HCT116 (cell line): ENCODE measurements around the gene ACSS2. TPM values are rescaled to one million over a fixed set of nuclear protein-coding genes. Genes with fewer than 3 reads are reported as not detected.

ENCODE experiments used
- ATAC-seq: fragments of 200-7000 bp; cut with Tn5 transposase; 2 replicates; pipeline ENCODE4 v1.9.1; 2020; ENCODE audit warnings: mild to moderate bottlenecking, moderate library complexity
- BruUV-seq: library from RNA; stranded (reverse); fragments of 400-500 nt; replicated peaks from 2 replicates; lab custom pipeline; 2021; lab: Mats Ljungman, UMichigan
- CTCF ChIA-PET: fragments of 300-600 bp; sonication (Branson Sonifier 250); formaldehyde crosslinking; loops from one replicate; lab custom pipeline; 2021; ENCODE audit warnings: antibody characterized with exemption; lab: Charles Lee
- POLR2A ChIA-PET: fragments of 300-600, 350-600 bp; sonication (Branson Sonifier 250); formaldehyde crosslinking; loops from one replicate; lab custom pipeline; 2021; ENCODE audit warnings: antibody characterized with exemption; lab: Charles Lee
- RAD21 ChIA-PET, 2 experiments: fragments of 300-600 bp; sonication (Branson Sonifier 250); formaldehyde crosslinking; loops; one replicate each; lab custom pipeline; 2023; ENCODE audit warnings: low total read pairs in 2 of 2; ENCODE audit not compliant: uncharacterized antibody in 2 of 2, unreplicated experiment in 2 of 2, low non-redundant PET in 1 of 2; lab: Charles Lee
- DNase-seq: peaks from one replicate; pipeline ENCODE4 v3.0.0-alpha.2; 2010; ENCODE audit warnings: low read depth, low spot score
- H2AFZ ChIP-seq: fragments of 200-600 bp; shearing (Covaris generic), sonication (generic); 2 replicates; pipeline ENCODE4 v1.6.1; 2017; ENCODE audit warnings: low read depth, mixed run types, mixed read lengths, antibody characterized with exemption, low read length; ENCODE audit not compliant: poor library complexity, severe bottlenecking
- H3K27ac ChIP-seq: 2 replicates; pipeline ENCODE4 v1.5.1; 2012; ENCODE audit warnings: low read depth, low read length
- H3K27me3 ChIP-seq: fragments of 200-600 bp; sonication (generic); 2 replicates; pipeline ENCODE4 v1.6.1; 2016; ENCODE audit warnings: mixed run types, low read length, mixed read lengths; ENCODE audit not compliant: insufficient read depth
- H3K36me3 ChIP-seq, 2 experiments: fragments of 200-500 bp in 1 of 2; fragments of 200-600 bp in 1 of 2; sonication (Bioruptor generic) in 1 of 2; sonication (generic) in 1 of 2; 2 replicates each; pipeline versions ENCODE4 v1.5.1 to v1.6.1; 2014 to 2016; ENCODE audit warnings: low read length in 2 of 2, inconsistent platforms in 1 of 2, mixed read lengths in 1 of 2, mixed run types in 1 of 2; ENCODE audit not compliant: insufficient read depth in 2 of 2, control insufficient read depth in 1 of 2
- H3K4me1 ChIP-seq, 2 experiments: fragments of 200-600 bp in 1 of 2; sonication (generic) in 1 of 2; 2 replicates each; pipeline versions ENCODE4 v1.5.1 to v1.6.1; 2012 to 2017; ENCODE audit warnings: low read length in 2 of 2, inconsistent platforms in 1 of 2, mild to moderate bottlenecking in 1 of 2, mixed read lengths in 1 of 2, mixed run types in 1 of 2, moderate library complexity in 1 of 2; ENCODE audit not compliant: insufficient read depth in 2 of 2, control insufficient read depth in 1 of 2
- H3K4me2 ChIP-seq: fragments of 200-600 bp; sonication (generic); 2 replicates; pipeline ENCODE4 v1.6.1; 2017; ENCODE audit warnings: mixed run types, low read length, mixed read lengths
- H3K4me3 ChIP-seq, 2 experiments: fragments of 200-600 bp in 1 of 2; sonication (generic) in 1 of 2; replicated peaks in 1 of 2; 2 replicates each; pipeline ENCODE4 v1.5.1; 2011 to 2016; ENCODE audit warnings: low read length in 2 of 2, control low read depth in 1 of 2, low read depth in 1 of 2, mild to moderate bottlenecking in 1 of 2, mixed read lengths in 1 of 2, mixed run types in 1 of 2
- H3K79me2 ChIP-seq: fragments of 200-600 bp; sonication (generic); 2 replicates; pipeline ENCODE4 v1.6.1; 2017; ENCODE audit warnings: mild to moderate bottlenecking, mixed run types, low read length, moderate library complexity, mixed read lengths; ENCODE audit not compliant: insufficient read depth
- H3K9ac ChIP-seq: fragments of 200-600 bp; sonication (generic); 2 replicates; pipeline ENCODE4 v1.6.1; 2016; ENCODE audit warnings: low read length, mixed read lengths
- H3K9me2 ChIP-seq: fragments of 200-600 bp; sonication (generic), shearing (Covaris generic); 2 replicates; pipeline ENCODE4 v1.6.1; 2017; ENCODE audit warnings: mixed run types, mild to moderate bottlenecking, moderate library complexity; ENCODE audit not compliant: insufficient read depth
- H3K9me3 ChIP-seq, 2 experiments: fragments of 200-500 bp in 1 of 2; fragments of 200-600 bp in 1 of 2; sonication (Bioruptor generic) in 1 of 2; sonication (generic) in 1 of 2; 2 replicates each; pipeline ENCODE4 v1.6.1; 2014 to 2017; ENCODE audit warnings: low read length in 2 of 2, mixed read lengths in 2 of 2, inconsistent platforms in 1 of 2, low read depth in 1 of 2, mild to moderate bottlenecking in 1 of 2, mixed run types in 1 of 2, moderate library complexity in 1 of 2; ENCODE audit not compliant: control insufficient read depth in 1 of 2, insufficient read depth in 1 of 2
- H4K20me1 ChIP-seq: fragments of 200-600 bp; sonication (generic), shearing (Covaris generic); 2 replicates; pipeline ENCODE4 v1.6.1; 2017; ENCODE audit warnings: mixed run types, mild to moderate bottlenecking, moderate library complexity; ENCODE audit not compliant: insufficient read depth
- CEBPB ChIP-seq: IDR thresholded peaks from 2 replicates; pipeline ENCODE4 v1.6.1; 2012; ENCODE audit warnings: low read depth
- EGR1 ChIP-seq: IDR thresholded peaks from 2 replicates; pipeline ENCODE4 v1.6.1; 2012; ENCODE audit warnings: low read depth
- ELF1 ChIP-seq: IDR thresholded peaks from 2 replicates; pipeline ENCODE4 v1.6.1; 2012; ENCODE audit warnings: low read depth, borderline replicate concordance
- EZH2 ChIP-seq: fragments of 200-600 bp; sonication (generic); IDR thresholded peaks from 2 replicates; pipeline ENCODE4 v1.6.1; 2017; ENCODE audit warnings: antibody characterized with exemption, mixed run types
- EZH2phosphoT487 ChIP-seq: fragments of 200-600 bp; IDR thresholded peaks from 2 replicates; pipeline ENCODE4 v1.6.1; 2018; ENCODE audit warnings: antibody characterized with exemption, borderline replicate concordance
- FOSL1 ChIP-seq: IDR thresholded peaks from 2 replicates; pipeline ENCODE4 v1.6.1; 2012; ENCODE audit warnings: low read depth
- POLR2AphosphoS5 ChIP-seq: IDR thresholded peaks from 2 replicates; pipeline ENCODE4 v1.6.1; 2011; ENCODE audit warnings: mild to moderate bottlenecking, low read depth, low read length, moderate library complexity
- RAD21 ChIP-seq: IDR thresholded peaks from 2 replicates; pipeline ENCODE4 v1.6.1; 2012; ENCODE audit warnings: low read depth, mild to moderate bottlenecking
- SIN3A ChIP-seq: IDR thresholded peaks from 2 replicates; pipeline ENCODE4 v1.6.1; 2012; ENCODE audit warnings: low read depth
- SP1 ChIP-seq: IDR thresholded peaks from 2 replicates; pipeline ENCODE4 v1.6.1; 2012; ENCODE audit warnings: low read depth
- SRF ChIP-seq: IDR thresholded peaks from 2 replicates; pipeline ENCODE4 v1.6.1; 2012; ENCODE audit warnings: low read depth
- TCF7L2 ChIP-seq: IDR thresholded peaks from 2 replicates; pipeline ENCODE4 v1.7.0; 2011; ENCODE audit warnings: borderline replicate concordance, inconsistent platforms; ENCODE audit not compliant: insufficient read depth, insufficient read length; ENCODE audit errors: extremely low read depth
- ZBTB33 ChIP-seq: IDR thresholded peaks from 2 replicates; pipeline ENCODE4 v1.6.1; 2011; ENCODE audit warnings: mild to moderate bottlenecking, low read length, moderate library complexity; ENCODE audit not compliant: insufficient replicate concordance; ENCODE audit errors: extremely low read depth
- ZFX ChIP-seq: fragments of 450-650 bp; IDR thresholded peaks from 2 replicates; pipeline ENCODE4 v1.6.1; 2017
- ZNF274 ChIP-seq: fragments of 200-500 bp; sonication (Bioruptor generic); IDR thresholded peaks from 2 replicates; pipeline ENCODE4 v1.6.1; 2014; ENCODE audit warnings: mild to moderate bottlenecking, low read depth, low read length, inconsistent platforms
- intact Hi-C: fragments of 100-400 bp; cut with micrococcal nuclease; formaldehyde crosslinking; loops from 2 replicates; pipeline ENCODE4 v1.10.0; 2022
- total RNA-seq: library from RNA; stranded (reverse); gene quantifications from one replicate; pipeline ENCODE4 v1.2.1, GENCODE V29; 2021; ENCODE audit not compliant: unreplicated experiment
- TF ChIP-seq, protein P1 (sequence below): IDR thresholded peaks from 2 replicates; pipeline ENCODE4 v1.6.1; 2012

ACSS2 gene
- total RNA-seq, 1 experiment from 2014 or later, result 71.7 TPM

GRCh38 chr20:34907616-34908469, 31.4 kb downstream of the ACSS2 start (continued):
- TF ChIP-seq ZBTB33 (no peak), CEBPB (peak; percentile 54)

DNA sequence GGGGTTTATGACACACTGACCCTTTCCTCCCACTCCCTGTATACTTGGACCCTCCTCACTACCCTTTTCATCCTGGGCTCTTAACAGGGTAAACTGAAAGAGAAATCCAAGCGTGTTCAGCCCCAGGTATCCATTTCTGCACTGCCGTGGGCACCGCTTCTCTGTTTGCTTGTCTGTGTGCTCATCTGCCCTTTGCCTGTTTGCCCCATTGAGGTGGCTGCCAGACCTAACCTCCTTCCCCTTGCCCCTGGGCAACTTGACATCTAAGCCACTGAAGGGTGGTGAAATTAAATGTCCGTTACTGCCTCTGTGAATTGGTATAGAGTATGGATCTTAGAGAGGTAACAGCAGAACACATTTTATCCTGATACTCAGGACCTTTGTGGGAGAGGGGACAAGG, 38.7 kb downstream of the ACSS2 start:
- BruUV-seq, result no TSS peak
- H3K36me3 ChIP-seq, result no peaks in the 10 kb centered on the region; a peak in 1 of 4 replicates
- H3K4me1 ChIP-seq, result no peaks in the 10 kb centered on the region
- no peaks in the 10 kb centered on the region for H3K9me2 ChIP-seq
- H2AFZ ChIP-seq, result no peak overlapping the region
- no peaks in the 10 kb centered on the region for H4K20me1 ChIP-seq
- H3K27ac ChIP-seq, result no peak overlapping the region
- H3K9ac ChIP-seq, result no peak overlapping the region
- intact Hi-C loops, result no loop called here
- CTCF ChIA-PET, result no interaction called here
- TF ChIP-seq RAD21 (no peak), SRF (no peak), CEBPB (no peak), ZNF274 (no peak), TCF7L2 (no peak), SIN3A (no peak), FOSL1 (no peak), EZH2phosphoT487 (no peak), EGR1 (no peak), ZFX (no peak), POLR2AphosphoS5 (no peak), ELF1 (no peak), SP1 (no peak), EZH2 (no peak)
- TF ChIP-seq, protein P1, sequence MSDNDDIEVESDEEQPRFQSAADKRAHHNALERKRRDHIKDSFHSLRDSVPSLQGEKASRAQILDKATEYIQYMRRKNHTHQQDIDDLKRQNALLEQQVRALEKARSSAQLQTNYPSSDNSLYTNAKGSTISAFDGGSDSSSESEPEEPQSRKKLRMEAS, result no peak
- POLR2A ChIA-PET, result no interaction called here
- no peaks in the 10 kb centered on the region for H3K79me2 ChIP-seq
- no peak for DNase-seq
- H3K27me3 ChIP-seq, result no peaks in the 10 kb centered on the region
- RAD21 ChIA-PET, result no interaction called here
- H3K4me2 ChIP-seq, result no peak overlapping the region
- H3K9me3 ChIP-seq, result no peaks in the 10 kb centered on the region
- no peak overlapping the region for H3K4me3 ChIP-seq
- no peak for ATAC-seq
